HG02759 (cell line): ENCODE data around the gene CALM1.

Source experiments
- ATAC-seq: cut with Tn5 transposase; IDR thresholded peaks from one replicate; pipeline ENCODE4 v1.9.1; 2021; ENCODE audit warnings: mild to moderate bottlenecking, moderate library complexity; ENCODE audit not compliant: unreplicated experiment

Gene CALM1

DNA sequence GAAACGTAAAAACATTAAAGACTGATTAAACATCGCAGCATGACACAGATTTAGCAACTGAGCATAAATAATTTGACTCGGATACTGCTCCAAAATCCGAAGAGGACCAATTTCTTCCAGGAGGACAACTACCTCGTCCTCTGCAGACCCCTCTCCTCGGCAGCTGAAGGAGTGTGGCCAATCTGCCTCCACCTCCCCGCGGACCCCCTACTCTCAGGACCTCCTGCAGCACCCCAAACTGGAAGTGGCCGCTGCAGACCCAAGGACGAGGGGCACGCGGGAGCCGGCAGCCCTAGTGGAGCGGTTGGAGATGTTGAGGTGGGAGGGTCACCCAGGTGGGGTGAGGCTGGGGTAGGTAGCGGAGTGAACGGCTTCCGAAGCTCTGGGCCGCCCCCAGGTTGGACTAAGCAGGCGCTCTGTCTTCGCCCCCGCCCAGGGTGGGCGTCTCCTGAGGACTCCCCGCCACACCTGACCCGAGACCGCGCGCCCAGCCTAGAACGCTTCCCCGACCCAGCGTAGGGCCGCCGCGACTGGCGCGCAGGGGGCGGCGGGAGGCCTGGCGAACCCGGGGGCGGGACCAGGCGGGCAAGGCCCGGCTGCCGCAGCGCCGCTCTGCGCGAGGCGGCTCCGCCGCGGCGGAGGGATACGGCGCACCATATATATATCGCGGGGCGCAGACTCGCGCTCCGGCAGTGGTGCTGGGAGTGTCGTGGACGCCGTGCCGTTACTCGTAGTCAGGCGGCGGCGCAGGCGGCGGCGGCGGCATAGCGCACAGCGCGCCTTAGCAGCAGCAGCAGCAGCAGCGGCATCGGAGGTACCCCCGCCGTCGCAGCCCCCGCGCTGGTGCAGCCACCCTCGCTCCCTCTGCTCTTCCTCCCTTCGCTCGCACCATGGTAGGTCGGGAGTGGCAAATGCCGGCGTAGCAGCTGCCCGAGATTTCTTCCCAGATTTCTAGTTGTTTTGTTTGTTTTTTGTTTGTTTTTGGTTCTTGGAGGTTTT lies at the start of gene CALM1:
CALM1 (plus strand) TSS at position 689 of the 999 bp plus-strand sequence; CDS start at position 891, 202 bp downstream.
- peak; percentile 68 for ATAC-seq

DNA sequence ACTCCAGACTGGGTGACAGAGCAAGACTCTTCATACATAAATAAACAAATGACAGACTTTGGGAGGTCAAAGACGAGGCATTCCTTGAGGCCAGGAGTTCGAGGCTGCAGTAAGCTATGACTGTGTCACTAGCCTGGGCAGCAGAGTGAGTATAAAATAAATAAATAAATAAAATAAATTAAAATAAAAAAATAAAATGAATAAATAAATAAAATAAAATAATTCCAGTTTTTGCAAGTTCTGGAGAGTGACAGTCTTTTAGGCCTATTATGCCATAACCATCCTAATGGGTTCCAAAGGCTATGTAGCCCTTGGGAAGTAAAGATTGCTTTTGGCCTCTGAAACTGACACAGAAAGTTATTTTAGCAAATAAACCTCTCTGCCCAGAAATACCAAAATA lies 48.6 kb upstream of the CALM1 start:
- ATAC-seq: no peak

DNA sequence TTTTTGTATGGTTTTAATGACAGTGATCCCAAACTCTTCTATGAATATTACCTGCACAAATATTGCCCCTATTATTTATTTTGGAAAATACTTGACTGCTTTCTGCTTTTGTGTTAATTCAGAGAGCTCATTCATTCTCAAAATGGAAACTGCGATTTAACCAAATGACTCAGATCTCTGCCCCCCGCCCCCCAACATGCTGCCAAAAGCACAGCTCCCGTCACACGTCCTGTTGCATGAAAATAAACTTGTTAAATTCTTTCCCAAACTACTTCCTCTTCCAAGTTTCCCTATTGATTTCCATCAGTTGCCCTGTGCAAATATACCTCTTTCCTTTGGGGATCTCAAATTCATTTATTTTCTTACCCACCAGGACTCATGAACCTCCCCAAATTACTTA lies 47.1 kb upstream of the CALM1 start:
- ATAC-seq: no peak

DNA sequence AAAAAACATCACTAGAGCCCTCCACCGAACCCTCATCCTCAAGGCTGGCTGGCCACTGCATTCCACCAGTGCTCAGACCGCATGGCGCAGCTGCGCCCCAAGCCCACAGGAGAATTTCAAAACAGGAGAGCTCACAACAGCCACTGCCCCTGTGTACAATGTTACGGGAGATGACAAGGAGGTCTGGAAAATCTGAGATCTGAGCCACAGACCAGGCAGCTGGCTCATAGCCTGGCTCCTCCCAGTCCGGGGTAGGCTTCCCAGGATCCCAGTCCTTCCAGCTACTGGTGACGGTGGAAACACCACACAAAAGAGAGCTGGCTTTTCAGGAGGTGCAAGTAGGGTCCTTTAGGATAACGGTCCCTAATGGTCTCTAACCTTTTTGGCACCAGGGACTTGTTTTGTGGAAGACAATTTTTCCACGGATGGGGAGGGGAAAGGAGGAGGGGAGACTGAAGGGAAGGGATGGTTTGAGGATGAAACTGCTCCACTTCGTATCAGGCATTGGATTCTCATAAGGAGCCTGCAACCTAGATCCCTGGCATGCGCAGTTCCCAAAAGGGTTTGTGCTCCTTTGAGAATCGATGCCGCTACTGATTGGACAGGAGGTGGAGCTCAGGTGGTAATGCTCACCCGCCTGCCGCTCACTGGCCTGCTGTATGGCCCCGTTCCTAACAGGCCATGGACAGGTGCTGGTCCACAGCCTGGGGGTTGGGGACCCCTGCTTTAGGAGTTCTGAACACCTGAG lies 42.1 kb upstream of the CALM1 start:
- ATAC-seq: no peak

DNA sequence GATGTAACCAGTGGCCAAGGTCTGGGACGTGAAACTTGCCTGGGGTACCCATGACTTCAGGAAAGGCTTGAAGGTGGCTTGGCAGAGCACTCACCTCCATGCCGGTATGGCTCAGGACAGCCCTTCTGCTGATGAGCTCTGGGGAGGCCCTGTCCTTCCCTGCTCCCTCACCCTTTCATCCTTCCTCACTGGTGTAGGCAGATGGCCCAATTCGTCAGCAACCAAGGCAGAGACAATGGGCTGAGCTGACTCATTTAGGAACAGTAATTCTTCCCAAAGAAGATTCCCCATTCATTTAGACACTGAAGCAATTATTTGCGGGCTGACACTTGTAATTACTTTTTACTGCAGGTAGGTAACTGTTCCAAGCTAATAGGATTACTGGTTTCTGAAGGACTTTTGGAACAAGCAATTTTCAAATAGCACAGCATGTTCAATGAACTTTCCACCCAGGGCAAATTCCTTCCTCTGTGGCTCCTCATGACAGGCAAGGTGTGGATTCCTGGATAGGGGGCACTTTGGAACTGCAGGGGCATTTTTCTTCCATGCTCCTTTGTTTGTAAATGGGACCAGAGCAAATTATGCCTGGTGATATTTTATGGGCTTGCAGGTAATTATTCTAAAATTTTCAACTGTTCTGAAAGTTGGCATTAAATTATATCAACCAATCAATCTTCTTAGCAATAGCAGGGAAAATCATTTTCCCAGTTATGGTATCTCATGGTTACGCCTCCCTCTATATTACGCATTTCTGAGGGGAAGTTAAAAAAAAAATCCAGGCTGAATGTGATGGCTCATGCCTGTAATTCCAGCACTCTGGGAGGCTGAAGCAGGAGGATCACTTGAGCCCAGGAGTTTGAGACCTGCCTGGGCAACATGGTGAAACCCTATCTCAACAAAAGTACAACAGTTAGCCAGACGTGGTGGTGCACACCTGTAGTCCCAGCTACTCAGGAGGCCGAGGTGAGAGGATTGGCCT lies 41.0 kb upstream of the CALM1 start:
- no peak for ATAC-seq

DNA sequence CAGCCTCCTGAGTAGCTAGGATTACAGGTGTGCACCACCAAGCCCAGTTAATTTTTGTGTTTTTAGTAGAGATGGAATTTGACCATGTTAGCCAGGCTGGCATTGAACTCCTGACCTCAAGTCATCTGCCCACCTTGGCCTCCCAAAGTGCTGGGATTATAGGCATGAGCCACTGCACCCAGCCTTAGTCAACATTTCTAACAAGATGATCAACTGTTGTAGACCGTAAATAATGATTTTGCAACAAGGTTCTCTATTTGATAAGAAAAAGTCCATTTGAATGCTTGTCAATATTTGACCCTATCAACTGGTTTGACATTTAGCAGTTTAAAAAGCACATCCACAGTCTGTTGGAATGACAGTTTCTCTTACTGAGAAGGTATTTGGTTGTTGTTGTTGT lies 39.9 kb upstream of the CALM1 start:
- ATAC-seq: no peak

DNA sequence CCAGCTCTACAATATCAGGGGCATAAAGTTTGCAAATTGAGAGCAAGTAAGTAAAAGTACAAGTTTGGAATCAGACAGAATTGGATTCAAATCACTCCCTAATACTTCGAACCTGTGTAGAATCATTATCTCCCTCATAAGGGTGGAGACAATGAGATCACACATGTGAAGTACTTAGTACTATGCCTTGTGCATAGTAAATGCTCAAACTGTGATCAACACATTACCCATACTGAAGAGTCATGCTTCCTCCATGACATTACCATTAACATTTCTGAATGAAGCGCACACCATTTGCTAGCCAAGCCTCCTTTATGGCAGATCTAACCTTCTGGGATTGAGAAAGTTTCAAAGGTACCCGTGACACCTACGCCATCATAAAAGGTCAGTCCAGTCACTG lies 38.5 kb upstream of the CALM1 start:
- ATAC-seq: no peak

DNA sequence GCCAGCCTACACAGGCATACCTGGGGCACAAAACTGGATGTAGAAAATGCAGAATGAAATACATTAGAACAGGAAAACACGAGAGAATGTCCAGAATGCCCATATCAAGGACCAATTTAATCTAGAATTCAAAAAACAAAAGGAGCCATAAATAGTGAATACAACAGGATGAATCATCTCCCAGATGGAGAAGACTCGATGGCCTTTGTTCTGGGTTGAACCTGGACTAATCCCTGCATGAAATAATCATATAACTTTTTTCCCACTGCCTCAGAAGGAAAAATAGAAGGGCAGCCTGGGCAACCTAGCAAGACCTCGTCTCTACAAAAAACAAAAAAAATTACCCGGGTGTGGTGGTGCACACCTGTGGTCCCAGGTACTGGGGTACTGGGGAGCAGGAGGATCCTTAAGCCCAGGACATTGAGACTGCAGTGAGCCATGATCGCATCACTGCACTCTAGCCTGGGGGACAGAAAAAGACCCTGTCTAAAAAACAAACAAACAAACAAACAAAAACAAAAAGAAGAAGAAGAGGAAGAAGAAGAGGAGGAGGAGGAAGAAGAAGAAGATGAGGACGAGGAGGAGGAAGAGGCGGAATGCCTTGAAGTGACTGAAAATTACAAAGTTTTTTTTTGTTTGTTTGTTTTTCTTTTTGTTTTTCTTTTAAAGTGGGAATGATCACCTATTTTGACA lies 34.8 kb upstream of the CALM1 start:
- no peak for ATAC-seq

DNA sequence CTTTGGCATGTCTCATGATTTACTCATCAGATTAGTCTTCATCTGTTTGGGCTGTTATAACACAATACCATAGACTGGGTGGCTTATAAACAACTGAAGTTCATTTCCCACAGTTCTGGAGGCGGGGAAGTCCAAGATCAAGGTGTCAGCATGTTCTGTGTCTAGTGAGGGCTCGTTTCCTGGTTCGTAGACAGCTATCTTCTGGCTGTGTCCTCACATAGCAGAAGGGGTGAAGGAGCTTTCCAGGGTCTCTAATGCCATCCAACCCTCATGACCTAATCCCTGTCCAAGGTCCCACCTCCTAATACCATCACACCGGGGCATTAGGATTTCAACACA lies 34.3 kb upstream of the CALM1 start:
- ATAC-seq: no peak

DNA sequence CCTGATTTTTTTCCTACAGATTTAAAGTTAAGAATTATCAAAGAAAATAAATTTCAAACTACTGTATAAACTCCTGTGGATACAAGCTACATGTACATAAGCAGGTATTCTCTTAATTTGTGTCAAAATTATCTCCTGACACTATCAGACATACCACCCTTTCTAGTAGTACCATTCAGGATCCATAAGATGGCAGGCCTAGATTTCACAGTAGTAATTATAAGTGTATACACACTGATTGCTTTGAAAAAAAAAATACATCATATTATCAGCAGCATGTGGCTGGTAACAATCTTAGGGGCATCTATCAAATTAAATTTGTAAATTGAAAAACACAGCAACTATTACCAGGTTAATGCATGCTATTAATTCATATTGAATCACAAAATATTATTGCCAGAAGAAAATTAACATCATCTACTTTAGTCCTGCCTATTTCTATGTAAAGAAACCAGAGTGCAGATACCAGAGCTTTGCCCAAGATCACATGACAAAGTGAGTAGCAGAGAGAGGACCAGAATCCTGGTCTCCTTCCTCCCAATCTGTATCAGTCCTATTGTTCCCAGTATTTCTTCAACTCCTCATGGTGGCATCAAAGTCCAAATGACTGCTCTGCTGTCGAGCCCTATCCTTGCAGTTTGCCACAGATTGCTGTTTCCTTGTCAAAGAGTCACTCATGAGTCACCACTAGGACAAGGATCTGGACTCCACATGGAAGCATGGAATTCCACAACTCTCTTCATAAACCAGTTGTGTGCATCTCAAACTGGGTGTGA lies 27.7 kb upstream of the CALM1 start:
- no peak for ATAC-seq

DNA sequence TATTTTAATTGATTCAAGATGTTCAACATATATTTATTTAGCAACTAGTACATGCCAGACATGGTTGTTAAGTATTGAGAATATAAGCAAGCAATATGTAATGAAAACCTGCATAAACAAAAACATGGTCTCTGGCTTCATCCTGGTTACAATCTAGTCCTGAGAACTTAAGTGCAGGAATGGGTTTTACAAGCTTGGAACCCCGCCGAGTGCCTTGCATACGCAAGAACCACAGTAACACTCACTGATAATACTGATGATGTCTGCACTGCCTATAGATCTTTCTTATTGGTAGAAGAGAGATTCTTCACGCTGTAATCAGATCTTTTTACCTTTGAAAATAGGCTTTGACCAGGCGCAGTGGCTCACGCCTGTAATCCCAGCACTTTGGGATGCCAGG lies 22.9 kb upstream of the CALM1 start:
- no peak for ATAC-seq

DNA sequence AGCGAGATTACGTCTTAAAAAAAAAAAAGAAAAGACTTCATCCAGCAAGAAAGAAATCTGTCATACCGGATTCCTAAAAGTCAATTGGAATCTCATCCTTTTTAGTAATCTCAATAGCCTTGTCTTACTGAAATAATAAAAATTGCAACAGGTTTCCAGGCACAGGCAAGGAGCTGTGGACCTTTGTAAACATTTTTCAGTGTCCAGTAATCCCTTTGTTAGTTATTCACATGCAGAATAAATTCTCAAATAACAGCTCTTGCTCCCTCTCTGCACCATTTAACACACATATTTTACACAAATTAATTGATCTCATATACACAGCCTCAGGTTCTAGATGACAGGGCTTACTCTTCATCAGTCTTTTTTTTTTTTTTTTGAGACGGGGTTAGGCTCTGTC lies 22.0 kb upstream of the CALM1 start:
- no peak for ATAC-seq

DNA sequence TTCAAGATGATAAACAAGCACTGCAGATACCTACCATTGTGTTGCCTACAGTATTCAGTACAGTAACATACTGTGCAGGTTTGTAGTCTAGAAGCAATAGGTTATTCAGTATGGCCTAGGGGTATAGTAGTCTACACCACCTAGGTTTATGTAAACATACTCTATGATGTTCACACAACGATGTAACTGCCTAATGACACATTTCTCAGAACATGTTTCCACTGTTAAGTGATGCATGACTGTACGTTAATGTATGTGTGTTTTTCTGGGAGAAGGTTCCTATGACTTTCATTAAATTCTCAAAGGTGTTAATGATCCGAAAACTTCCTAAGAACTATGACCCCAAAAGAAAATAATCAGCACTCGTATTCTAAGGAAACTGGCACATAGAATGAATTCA lies 20.9 kb upstream of the CALM1 start:
- ATAC-seq: no peak

DNA sequence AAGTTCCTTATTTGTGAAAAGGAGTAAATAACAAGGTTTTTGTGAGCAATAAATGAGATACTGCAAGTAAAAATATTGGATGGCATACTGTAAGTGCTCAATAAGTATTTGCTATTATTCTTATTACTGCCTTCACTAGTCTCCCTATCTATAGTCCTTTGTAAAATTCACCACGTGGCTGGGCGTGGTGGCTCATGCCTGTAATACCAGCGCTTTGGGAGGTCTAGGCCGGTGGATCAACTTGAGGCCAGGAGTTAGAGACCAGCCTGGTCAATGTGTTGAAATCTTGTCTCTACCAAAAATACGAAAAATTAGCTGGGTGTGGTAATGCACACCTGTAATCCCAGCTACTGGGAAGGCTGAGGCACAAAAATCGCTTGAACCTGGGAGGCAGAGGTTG lies 18.6 kb upstream of the CALM1 start:
- no peak for ATAC-seq

DNA sequence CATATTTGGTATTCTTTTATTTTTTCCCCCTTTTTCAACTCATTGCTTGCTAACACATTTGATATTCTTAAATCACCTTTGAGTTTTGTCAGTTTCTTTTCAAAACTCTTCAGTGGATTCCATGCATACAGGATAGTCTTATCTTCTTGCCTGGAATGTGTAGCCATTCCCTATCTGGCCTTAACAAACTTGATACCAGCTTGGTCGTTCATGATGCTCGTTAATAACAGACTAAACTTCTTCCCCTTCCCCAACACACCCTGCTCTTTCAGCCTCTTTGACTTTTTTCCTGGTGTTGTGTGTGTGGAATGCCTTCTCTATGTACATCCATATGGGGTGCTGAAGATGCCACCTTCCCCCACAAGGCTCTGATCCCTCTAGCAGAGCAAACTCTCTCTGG lies 17.7 kb upstream of the CALM1 start:
- ATAC-seq: no peak

DNA sequence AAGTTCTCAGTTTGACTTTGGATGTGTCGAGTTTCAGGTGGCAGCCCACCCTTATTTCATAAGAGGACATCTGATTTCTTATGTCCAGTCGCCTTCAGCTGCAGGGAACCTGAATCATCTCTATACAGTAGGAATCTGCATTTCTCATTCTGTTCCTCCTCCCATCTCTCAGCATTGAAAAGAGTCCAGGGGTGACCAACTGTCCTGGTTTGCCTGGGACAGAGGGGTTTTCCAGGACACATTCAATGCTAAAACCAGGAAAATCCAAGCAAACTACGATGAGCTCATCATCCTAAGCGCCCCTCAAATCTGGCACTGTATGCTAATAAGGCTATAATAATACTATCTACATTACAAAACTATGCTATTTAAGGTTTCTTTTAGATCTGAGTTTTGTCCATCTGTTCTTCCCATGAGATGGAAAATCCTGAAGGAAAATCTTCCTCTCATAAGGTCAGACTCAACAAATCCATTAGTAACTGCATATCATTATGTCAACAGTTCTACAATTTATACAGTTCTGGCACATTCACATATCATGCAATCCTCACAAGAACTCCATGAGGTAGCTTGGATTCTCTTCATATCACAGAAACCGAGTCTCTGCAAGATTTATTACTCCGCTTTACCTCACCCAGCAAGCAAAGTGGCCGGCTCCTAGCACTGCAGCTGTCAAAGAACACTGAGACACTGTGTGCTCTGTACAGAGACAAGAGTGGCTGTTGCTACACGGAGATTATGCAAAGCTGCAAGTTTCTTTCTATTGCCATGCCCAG lies 15.6 kb upstream of the CALM1 start:
- no peak for ATAC-seq

DNA sequence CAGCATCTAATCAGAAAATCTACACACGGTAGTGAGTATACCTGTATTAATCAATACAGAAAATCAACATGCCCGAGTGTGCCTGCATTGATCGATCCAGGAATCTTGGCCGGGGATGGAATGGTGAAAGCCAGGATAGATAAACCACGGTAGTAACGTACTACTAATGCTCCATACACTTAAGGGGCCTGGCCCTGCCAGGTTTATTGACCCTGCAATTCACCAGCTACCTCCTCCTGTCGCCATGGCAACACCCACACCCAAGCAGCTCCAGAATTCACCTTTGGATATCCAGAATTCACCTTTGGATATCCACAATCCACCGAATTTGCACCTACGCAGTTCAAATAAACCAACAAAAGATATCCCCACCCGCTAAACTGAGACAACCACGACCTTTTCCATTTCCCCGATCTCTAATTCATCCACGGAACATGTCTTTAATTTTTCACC lies 14.8 kb upstream of the CALM1 start:
- no peak for ATAC-seq

DNA sequence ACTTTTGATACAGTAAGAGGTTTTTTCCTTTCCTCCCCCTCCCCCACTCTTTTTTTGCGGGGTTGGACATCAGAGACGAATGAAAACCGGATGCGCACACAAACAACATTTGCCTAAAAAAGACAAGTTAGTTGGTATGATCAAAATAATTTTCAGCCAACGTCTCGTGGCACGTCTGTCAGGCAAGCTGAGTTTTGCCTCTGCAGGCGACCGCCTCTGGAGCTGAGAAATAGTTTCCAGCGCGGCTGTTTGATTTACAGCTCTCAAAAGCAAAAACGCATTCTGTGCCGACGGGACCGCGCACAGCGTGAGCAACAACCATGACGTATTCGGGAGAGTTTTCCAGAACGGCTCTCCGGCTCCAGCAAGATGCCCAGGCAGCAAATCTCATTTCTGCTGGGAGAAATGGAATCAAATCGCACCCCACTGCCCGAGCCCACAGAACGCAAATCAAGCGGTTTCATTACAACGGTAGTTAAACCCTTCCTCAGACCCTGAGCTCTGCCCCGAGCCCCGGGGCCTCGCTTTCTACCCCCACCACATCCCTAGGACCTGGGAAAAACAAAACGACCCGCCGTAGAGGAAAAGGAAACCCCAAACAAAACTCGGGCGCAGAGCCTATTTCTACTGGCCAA lies 14.2 kb upstream of the CALM1 start:
- peak; percentile 21 for ATAC-seq
